Stimulated activated CD8-positive, alpha-beta memory T cell treated with anti-CD3 and anti-CD28 coated beads, Interleukin-15, amount 100 ng/mL, for 1 hour (primary cell): ENCODE measurements around the gene POTED.
"Not testable (repeated sequence)": the region's sequence is repeated elsewhere in the genome, so short reads cannot be mapped to it uniquely, and the experiment has no call there.

Experiments used
- DNase-seq: peaks from one replicate; pipeline ENCODE4 v3.0.0-alpha.2; 2020; ENCODE audit warnings: low read depth

POTED gene

GRCh38 chr21:13609477-13609876 lies at the start of gene POTED:
Gene POTED (plus strand): TSS chr21:13609777. CDS start chr21:13610229, 452 bp downstream.
- not testable (repeated sequence) for DNase-seq

DNA sequence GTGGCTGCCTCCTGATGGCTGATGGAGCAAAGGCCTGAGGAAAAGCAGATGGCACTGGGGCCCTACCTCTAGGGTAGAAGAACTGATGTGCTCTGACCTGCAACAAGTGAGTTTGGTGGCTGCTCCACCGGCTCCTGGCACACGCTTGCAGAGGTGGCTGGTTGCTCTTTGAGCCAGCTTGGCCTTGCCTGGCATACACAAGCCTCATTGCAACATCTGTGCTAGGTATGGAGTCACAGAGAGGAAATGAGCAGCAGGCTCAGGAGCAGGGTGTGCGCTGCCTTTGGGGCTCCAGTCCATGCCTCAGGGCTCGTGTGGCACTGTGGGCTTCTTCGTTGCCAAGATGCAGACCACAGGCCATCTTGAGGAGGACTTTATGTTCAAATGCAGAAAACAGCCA lies 40.5 kb downstream of the POTED start:
- DNase-seq = not testable (repeated sequence)

DNA sequence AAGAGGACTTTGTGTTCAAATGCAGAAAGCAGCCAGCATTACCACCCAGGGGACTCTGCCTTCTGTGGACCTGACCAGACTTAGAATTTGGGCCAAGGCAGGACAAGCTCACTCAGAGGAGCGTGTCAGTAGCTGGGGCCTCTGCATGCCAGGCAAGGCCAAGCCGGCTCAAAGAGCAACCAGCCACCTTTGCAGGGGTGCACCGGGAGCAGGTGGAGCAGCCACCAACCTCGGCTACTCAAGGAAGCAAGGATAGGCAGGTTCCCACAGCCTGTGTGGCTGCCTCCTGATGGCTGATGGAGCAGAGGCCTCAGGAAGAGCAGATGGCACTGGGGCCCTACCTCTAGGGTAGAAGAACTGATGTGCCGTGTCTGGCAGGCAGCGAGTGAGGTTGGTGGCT lies 42.2 kb downstream of the POTED start:
- not testable (repeated sequence) for DNase-seq
